GM12864 (cell line): ENCODE results near the gene PARP1.

Experiments
- DNase-seq: peaks from one replicate; pipeline ENCODE4 v3.0.0-alpha.2; 2011; ENCODE audit warnings: low read depth
- H3K4me3 ChIP-seq: 2 replicates; pipeline ENCODE4 v1.5.1; 2011; ENCODE audit warnings: mild to moderate bottlenecking, low read depth, low read length, control low read depth
- TF ChIP-seq, protein P1 (sequence below): IDR thresholded peaks from 2 replicates; pipeline ENCODE4 v1.5.1; 2011; ENCODE audit warnings: low read depth, mild to moderate bottlenecking, moderate library complexity, low read length, control low read depth, inconsistent platforms; ENCODE audit errors: missing control alignments

PARP1 gene

DNA sequence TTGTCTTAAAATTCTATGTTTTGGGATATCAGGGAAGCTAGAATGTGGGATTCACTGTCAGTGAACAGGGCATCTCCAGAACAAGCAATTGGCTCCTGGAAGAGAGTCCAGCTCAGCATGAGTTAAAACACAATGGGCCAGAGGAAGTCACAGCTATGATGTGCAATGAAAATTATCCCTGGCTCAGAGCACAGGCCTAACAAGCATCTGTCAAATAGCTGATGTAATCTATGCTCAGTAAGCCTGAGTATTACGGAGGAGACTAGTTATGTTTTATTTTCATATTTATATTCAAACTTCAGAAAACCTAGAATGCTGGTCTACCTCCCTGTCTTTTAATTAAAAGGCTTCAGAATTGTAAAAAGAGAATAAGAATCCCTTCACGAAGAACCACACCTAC, 41.6 kb downstream of the PARP1 start:
- DNase-seq = no peak
- no peak overlapping the region for H3K4me3 ChIP-seq
- TF ChIP-seq, protein P1, sequence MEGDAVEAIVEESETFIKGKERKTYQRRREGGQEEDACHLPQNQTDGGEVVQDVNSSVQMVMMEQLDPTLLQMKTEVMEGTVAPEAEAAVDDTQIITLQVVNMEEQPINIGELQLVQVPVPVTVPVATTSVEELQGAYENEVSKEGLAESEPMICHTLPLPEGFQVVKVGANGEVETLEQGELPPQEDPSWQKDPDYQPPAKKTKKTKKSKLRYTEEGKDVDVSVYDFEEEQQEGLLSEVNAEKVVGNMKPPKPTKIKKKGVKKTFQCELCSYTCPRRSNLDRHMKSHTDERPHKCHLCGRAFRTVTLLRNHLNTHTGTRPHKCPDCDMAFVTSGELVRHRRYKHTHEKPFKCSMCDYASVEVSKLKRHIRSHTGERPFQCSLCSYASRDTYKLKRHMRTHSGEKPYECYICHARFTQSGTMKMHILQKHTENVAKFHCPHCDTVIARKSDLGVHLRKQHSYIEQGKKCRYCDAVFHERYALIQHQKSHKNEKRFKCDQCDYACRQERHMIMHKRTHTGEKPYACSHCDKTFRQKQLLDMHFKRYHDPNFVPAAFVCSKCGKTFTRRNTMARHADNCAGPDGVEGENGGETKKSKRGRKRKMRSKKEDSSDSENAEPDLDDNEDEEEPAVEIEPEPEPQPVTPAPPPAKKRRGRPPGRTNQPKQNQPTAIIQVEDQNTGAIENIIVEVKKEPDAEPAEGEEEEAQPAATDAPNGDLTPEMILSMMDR = no peak

DNA sequence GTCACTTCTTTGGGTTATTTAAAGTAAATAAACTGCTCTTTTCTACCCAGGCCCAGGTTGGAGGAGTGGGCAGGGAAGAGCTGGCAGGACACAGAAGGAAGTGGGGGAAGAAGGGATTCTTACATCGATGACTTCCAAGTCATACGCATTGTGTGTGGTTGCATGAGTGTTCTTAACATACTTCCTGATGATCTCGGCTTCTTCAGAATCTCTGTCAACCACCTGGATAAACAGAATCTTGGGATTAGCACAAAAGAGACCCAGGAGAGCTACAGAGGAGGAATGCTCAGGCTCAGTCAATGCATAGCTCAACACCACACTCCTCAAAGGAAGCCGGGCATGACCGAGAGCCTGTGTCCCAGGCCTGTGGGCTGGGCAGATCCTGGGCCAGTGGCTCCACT, 42.1 kb downstream of the PARP1 start:
- no peak for DNase-seq
- TF ChIP-seq, protein P1 = no peak
- H3K4me3 ChIP-seq = no peak overlapping the region

DNA sequence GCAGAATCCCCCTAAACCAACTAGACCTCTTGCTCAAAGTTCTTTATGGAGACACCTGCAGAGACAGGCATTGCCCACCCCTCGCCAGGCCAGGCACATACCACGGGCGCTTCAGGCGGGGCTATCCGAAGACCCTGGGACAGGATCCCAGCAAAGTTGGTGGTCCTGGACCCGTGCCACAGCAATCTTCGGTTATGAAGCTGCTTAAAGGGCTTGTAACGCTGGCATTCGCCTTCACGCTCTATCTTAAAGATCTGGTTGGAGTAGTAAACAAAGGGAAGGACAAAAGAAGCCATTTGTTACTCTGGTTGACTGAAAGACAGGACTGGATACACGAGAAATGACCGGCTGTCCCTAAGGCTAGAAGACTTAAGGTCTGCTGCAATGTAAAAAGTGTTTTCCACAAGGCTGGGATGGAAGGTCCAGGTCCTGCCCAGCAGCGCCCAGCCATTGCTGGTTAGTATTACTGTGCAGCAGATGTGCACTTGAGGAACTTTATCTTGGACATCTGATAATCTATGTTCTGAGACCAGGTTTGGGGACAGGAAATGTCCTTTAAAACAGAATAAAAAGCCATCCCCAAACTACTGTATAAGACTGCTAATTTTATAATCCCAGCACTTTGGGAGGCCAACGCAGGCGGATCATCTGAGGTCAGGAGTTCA, 42.9 kb downstream of the PARP1 start:
- H3K4me3 ChIP-seq = no peak overlapping the region
- TF ChIP-seq, protein P1 = no peak
- DNase-seq = no peak

DNA sequence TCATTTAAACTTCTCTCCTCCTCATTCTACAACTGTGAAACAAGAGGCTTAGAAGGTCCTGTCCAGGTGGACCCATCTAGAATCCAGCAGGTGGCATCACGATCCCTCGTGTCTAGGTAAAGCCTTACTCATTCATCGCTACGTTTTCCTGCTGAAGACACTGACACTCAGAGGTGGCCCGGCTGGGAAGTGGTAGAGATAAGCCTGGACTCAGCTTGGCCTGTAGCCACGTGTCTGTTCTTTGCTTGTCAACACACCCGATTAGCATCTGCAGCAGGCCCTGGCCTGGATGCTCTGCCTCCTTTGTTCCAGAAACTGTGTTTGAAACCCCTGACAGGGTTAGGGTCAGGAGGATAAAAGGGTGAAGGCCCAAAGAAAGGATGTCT, 43.4 kb downstream of the PARP1 start:
- no peak for DNase-seq
- H3K4me3 ChIP-seq = no peak overlapping the region
- TF ChIP-seq, protein P1 = no peak

DNA sequence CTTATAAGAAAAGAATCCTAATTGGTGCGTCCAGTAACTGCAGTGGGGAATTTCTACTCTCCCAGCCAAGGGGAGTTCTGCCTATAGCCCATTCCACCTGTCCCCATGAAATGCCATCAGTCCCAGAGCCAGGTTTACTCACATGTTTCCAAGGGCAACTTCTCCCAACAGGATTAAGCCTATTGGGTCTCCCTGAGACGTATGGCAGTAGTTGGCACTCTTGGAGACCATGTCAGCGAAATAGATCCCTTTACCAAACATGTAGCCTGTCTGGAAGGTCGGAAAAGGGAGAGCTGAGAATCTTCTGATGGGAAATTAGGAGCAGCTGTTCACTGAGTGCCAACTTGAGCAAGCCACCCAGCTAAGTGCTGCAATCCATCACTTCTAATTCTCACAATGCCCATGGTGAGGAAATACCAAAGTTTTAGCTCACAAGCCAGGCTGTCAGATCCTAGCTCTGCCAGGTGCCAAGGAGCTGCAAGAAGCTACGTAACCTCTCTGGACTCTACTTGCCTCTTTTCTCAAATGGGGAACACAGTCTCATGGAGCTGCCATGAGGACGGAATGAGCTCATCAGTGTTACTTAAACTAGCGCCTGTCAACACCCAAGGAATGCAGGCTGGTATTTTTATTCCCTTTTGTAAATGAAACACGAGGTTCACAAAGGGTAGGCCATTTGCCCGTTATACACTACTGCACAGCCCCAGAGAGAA, 43.9 kb downstream of the PARP1 start:
- TF ChIP-seq, protein P1 = no peak
- H3K4me3 ChIP-seq = no peak overlapping the region
- DNase-seq = no peak

GRCh38 chr1:226362891-226363447, 44.9 kb downstream of the PARP1 start:
- TF ChIP-seq, protein P1 = no peak
- DNase-seq = no peak
- no peak overlapping the region for H3K4me3 ChIP-seq
